Adrenal gland (tissue), 5 donors: ENCODE data around the gene CEMP1.

Source experiments
- CTCF ChIP-seq, 6 experiments: fragments of 450-650 bp in 4 of 6; fragments of 200-600 bp in 2 of 6; sonication (generic) in 1 of 6; IDR thresholded peaks; 1 replicate in 5 of 6; 2 replicates in 1 of 6; pipeline versions ENCODE4 v1.5.1 to v1.8.0; 2016 to 2021; ENCODE audit warnings: antibody characterized with exemption in 6 of 6, mild to moderate bottlenecking in 2 of 6, moderate library complexity in 1 of 6
- POLR2A ChIP-seq, 2 donors: fragments of 450-650 bp; IDR thresholded peaks; one replicate each; pipeline ENCODE4 v1.6.1; 2017; ENCODE audit warnings: antibody characterized with exemption in 2 of 2, mild to moderate bottlenecking in 2 of 2, moderate library complexity in 1 of 2
- donor health status: DM: no; HTN: no; CAD: no.

GRCh38 chr16:2493605-2494004 lies 37.6 kb downstream of the CEMP1 start:
- TF ChIP-seq CTCF (IDR thresholded peaks at IDR 0.05) (no peak), POLR2A (IDR thresholded peaks at IDR 0.05) (no peak)
